ENCODE measurements around the gene RGSL1. TPM values are rescaled to one million over a fixed set of nuclear protein-coding genes. Genes with fewer than 3 reads are reported as not detected.
"Not testable (repeated sequence)": the region's sequence is repeated elsewhere in the genome, so short reads cannot be mapped to it uniquely, and the experiment has no call there.

The RGSL1 gene
- total RNA-seq, 1 experiment from 2014 or later, result not detected

GRCh38 chr1:182444497-182444896 is 5.4 kb upstream of the RGSL1 start:
- no peak for DNase-seq (ENCODE audit: low spot score)
- Histone ChIP-seq H3K36me3 (ENCODE audit: insufficient read depth, low read length, poor library complexity, severe bottlenecking) (no peaks in the 10 kb centered on the region), H3K27me3 (replicated peaks; ENCODE audit: insufficient read depth, low read depth, low read length, poor library complexity) (no peaks in the 10 kb centered on the region), H3K4me3 (ENCODE audit: low read depth, low read length, poor library complexity, severe bottlenecking) (no peak overlapping the region), H3K4me1 (ENCODE audit: insufficient read depth, low read length, poor library complexity, severe bottlenecking) (no peaks in the 10 kb centered on the region), H3K9me3 (ENCODE audit: low read depth, low read length, poor library complexity, severe bottlenecking) (no peaks in the 10 kb centered on the region), H3K27ac (ENCODE audit: low read depth, low read length, poor library complexity, severe bottlenecking) (no peak overlapping the region)
- ChIA-PET POLR2A (ENCODE audit: low non-redundant PET) (no interaction called here), CTCF (interaction anchor here (0.9 kb wide), 1 partner anchor 151 kb away, joined by 4 read pairs; no protein-coding TSS in a partner anchor)
- intact Hi-C loops (cut with micrococcal nuclease; ENCODE audit: unreplicated experiment), result no loop called here
- no peak for TF ChIP-seq EZH2 (IDR thresholded peaks at IDR 0.05; ENCODE audit: borderline replicate concordance, low read depth, low read length, poor library complexity, severe bottlenecking)
- TF ChIP-seq CTCF (conservative IDR thresholded peaks at IDR 0.05; ENCODE audit: low read depth, low read length), result peak; percentile 20; the same call in 1 of the 2 replicates
- BruUV-seq (replicated peaks), result no TSS peak

GRCh38 chr1:182446033-182446669 is 3.8 kb upstream of the RGSL1 start:
- Histone ChIP-seq H3K36me3 (ENCODE audit: insufficient read depth, low read length, poor library complexity, severe bottlenecking) (no peaks in the 10 kb centered on the region), H3K4me3 (ENCODE audit: low read depth, low read length, poor library complexity, severe bottlenecking) (no peak overlapping the region), H3K9me3 (ENCODE audit: low read depth, low read length, poor library complexity, severe bottlenecking) (no peaks in the 10 kb centered on the region), H3K27ac (ENCODE audit: low read depth, low read length, poor library complexity, severe bottlenecking) (no peak overlapping the region), H3K4me1 (ENCODE audit: insufficient read depth, low read length, poor library complexity, severe bottlenecking) (no peaks in the 10 kb centered on the region), H3K27me3 (replicated peaks; ENCODE audit: insufficient read depth, low read depth, low read length, poor library complexity) (no peaks in the 10 kb centered on the region)
- ChIA-PET CTCF (no interaction called here), POLR2A (ENCODE audit: low non-redundant PET) (no interaction called here)
- intact Hi-C loops (cut with micrococcal nuclease; ENCODE audit: unreplicated experiment), result loop anchor here (1.0 to 5.0 kb wide), 2 partner anchors 151 to 340 kb away; no protein-coding TSS in a partner anchor
- no TSS peak for BruUV-seq (replicated peaks)
- peak; percentile 79 for TF ChIP-seq CTCF (conservative IDR thresholded peaks at IDR 0.05; ENCODE audit: low read depth, low read length)
- TF ChIP-seq EZH2 (IDR thresholded peaks at IDR 0.05; ENCODE audit: borderline replicate concordance, low read depth, low read length, poor library complexity, severe bottlenecking), result no peak
- DNase-seq (ENCODE audit: low spot score), result peak; percentile 65

GRCh38 chr1:182447124-182447523 is 2.8 kb upstream of the RGSL1 start:
- H3K27me3 ChIP-seq (replicated peaks; ENCODE audit: insufficient read depth, low read depth, low read length, poor library complexity); H3K4me3 ChIP-seq (ENCODE audit: low read depth, low read length, poor library complexity, severe bottlenecking); H3K9me3 ChIP-seq (ENCODE audit: low read depth, low read length, poor library complexity, severe bottlenecking); H3K27ac ChIP-seq (ENCODE audit: low read depth, low read length, poor library complexity, severe bottlenecking); BruUV-seq (replicated peaks); POLR2A ChIA-PET (ENCODE audit: low non-redundant PET); CTCF ChIA-PET; H3K4me1 ChIP-seq (ENCODE audit: insufficient read depth, low read length, poor library complexity, severe bottlenecking); DNase-seq (ENCODE audit: low spot score); H3K36me3 ChIP-seq (ENCODE audit: insufficient read depth, low read length, poor library complexity, severe bottlenecking): not testable (repeated sequence)
- intact Hi-C loops (cut with micrococcal nuclease; ENCODE audit: unreplicated experiment), result loop anchor here (5.0 kb wide), 1 partner anchor 150 kb away; no protein-coding TSS in a partner anchor

- CTCF ChIA-PET, result no interaction called here
- no peaks in the 10 kb centered on the region for H3K36me3 ChIP-seq (ENCODE audit: insufficient read depth, low read length, poor library complexity, severe bottlenecking)
- H3K9me3 ChIP-seq (ENCODE audit: low read depth, low read length, poor library complexity, severe bottlenecking), result no peaks in the 10 kb centered on the region
- H3K4me3 ChIP-seq (ENCODE audit: low read depth, low read length, poor library complexity, severe bottlenecking), result no peak overlapping the region
- H3K27ac ChIP-seq (ENCODE audit: low read depth, low read length, poor library complexity, severe bottlenecking), result no peak overlapping the region
- DNase-seq (ENCODE audit: low spot score), result no peak
- TF ChIP-seq EZH2 (IDR thresholded peaks at IDR 0.05; ENCODE audit: borderline replicate concordance, low read depth, low read length, poor library complexity, severe bottlenecking), result no peak
- no peak for TF ChIP-seq CTCF (conservative IDR thresholded peaks at IDR 0.05; ENCODE audit: low read depth, low read length)
- POLR2A ChIA-PET (ENCODE audit: low non-redundant PET), result interaction anchor here (0.6 kb wide), 1 partner anchor 140 kb away, joined by 3 read pairs; no protein-coding TSS in a partner anchor
- no peaks in the 10 kb centered on the region for H3K4me1 ChIP-seq (ENCODE audit: insufficient read depth, low read length, poor library complexity, severe bottlenecking)
- no TSS peak for BruUV-seq (replicated peaks)
- H3K27me3 ChIP-seq (replicated peaks; ENCODE audit: insufficient read depth, low read depth, low read length, poor library complexity), result no peaks in the 10 kb centered on the region
- intact Hi-C loops (cut with micrococcal nuclease; ENCODE audit: unreplicated experiment), result loop anchor here (5.0 kb wide), 1 partner anchor 150 kb away; no protein-coding TSS in a partner anchor
These were observed 2.3 kb upstream of the RGSL1 start for GRCh38 chr1:182447660-182448059.
